ENCODE measurements around the gene FFAR2.
A peak's percentile ranks its signal among the peaks of the same experiment; 100 is the strongest.
"Not testable (repeated sequence)": the region's sequence is repeated elsewhere in the genome, so short reads cannot be mapped to it uniquely, and the experiment has no call there.

FFAR2 gene

GRCh38 chr19:35466259-35466658 lies 18.2 kb downstream of the FFAR2 start:
- no peak for DNase-seq (ENCODE audit: low read depth)
- TF ChIP-seq CTCF (IDR thresholded peaks at IDR 0.05; ENCODE audit: low read depth, low read length, missing control alignments) = no peak
- no peak overlapping the region for H3K4me3 ChIP-seq (ENCODE audit: low read depth, low read length)
- in situ Hi-C loops (cut with HindIII; ENCODE audit: low sequenced_read_pairs) = no loop called here

GRCh38 chr19:35468637-35469036 lies 20.6 kb downstream of the FFAR2 start:
- in situ Hi-C loops (cut with HindIII; ENCODE audit: low sequenced_read_pairs) = no loop called here
- H3K4me3 ChIP-seq (ENCODE audit: low read depth, low read length) = no peak overlapping the region
- DNase-seq (ENCODE audit: low read depth) = no peak
- TF ChIP-seq CTCF (IDR thresholded peaks at IDR 0.05; ENCODE audit: low read depth, low read length, missing control alignments) = peak; percentile 9

- in situ Hi-C loops (cut with HindIII; ENCODE audit: low sequenced_read_pairs) = no loop called here
- TF ChIP-seq CTCF (IDR thresholded peaks at IDR 0.05; ENCODE audit: low read depth, low read length, missing control alignments) = no peak
- no peak for DNase-seq (ENCODE audit: low read depth)
- H3K4me3 ChIP-seq (ENCODE audit: low read depth, low read length) = no peak overlapping the region
Measured at GRCh38 chr19:35470128-35470527, 22.1 kb downstream of the FFAR2 start.

- DNase-seq (ENCODE audit: low read depth); H3K4me3 ChIP-seq (ENCODE audit: low read depth, low read length); in situ Hi-C loops (cut with HindIII; ENCODE audit: low sequenced_read_pairs): not testable (repeated sequence)
Measured at GRCh38 chr19:35471075-35471474, 23.0 kb downstream of the FFAR2 start.

GRCh38 chr19:35471946-35472345 lies 23.9 kb downstream of the FFAR2 start:
- TF ChIP-seq CTCF (IDR thresholded peaks at IDR 0.05; ENCODE audit: low read depth, low read length, missing control alignments) = no peak
- DNase-seq (ENCODE audit: low read depth) = no peak
- H3K4me3 ChIP-seq (ENCODE audit: low read depth, low read length) = no peak overlapping the region
- in situ Hi-C loops (cut with HindIII; ENCODE audit: low sequenced_read_pairs) = no loop called here

- no peak overlapping the region for H3K4me3 ChIP-seq (ENCODE audit: low read depth, low read length)
- TF ChIP-seq CTCF (IDR thresholded peaks at IDR 0.05; ENCODE audit: low read depth, low read length, missing control alignments) = no peak
- in situ Hi-C loops (cut with HindIII; ENCODE audit: low sequenced_read_pairs) = no loop called here
- DNase-seq (ENCODE audit: low read depth) = no peak
Measured at GRCh38 chr19:35474104-35474503, 26.0 kb downstream of the FFAR2 start.

GRCh38 chr19:35474594-35474993 lies 26.5 kb downstream of the FFAR2 start:
- DNase-seq (ENCODE audit: low read depth); in situ Hi-C loops (cut with HindIII; ENCODE audit: low sequenced_read_pairs); H3K4me3 ChIP-seq (ENCODE audit: low read depth, low read length): not testable (repeated sequence)

- no peak overlapping the region for H3K4me3 ChIP-seq (ENCODE audit: low read depth, low read length)
- in situ Hi-C loops (cut with HindIII; ENCODE audit: low sequenced_read_pairs) = no loop called here
- peak; percentile 2 for TF ChIP-seq CTCF (IDR thresholded peaks at IDR 0.05; ENCODE audit: low read depth, low read length, missing control alignments)
- DNase-seq (ENCODE audit: low read depth) = no peak
Measured at GRCh38 chr19:35476149-35476548, 28.1 kb downstream of the FFAR2 start.

Measured in astrocyte of the cerebellum (primary cell).